GM19467 (cell line): ENCODE measurements around the gene NTMT2.

ENCODE experiments used
- ATAC-seq: cut with Tn5 transposase; IDR thresholded peaks from one replicate; pipeline ENCODE4 v1.9.1; 2021; ENCODE audit warnings: mild to moderate bottlenecking, moderate library complexity; ENCODE audit not compliant: unreplicated experiment

The NTMT2 gene

DNA sequence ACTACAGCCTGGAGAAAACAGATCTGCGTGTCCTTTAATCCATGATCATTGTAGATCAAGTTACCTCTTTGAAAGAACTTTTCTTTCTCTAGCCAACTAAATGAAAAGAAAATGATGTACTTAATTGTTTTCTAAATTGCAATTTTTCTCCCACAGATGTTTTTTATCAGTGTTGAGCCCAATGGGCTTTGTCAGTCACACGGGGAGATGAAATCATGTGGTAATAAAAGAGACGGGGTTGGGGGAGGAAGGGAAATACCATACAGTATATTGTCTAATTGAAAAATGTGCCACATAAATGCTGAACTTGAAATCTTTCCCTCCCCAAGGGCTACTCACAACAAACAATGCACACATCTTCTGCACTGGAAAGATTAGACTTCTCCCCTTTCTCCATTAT lies 58.4 kb downstream of the NTMT2 start:
- ATAC-seq, result no peak

- ATAC-seq, result no peak
Observed at GRCh38 chr1:170205301-170205700, 59.5 kb downstream of the NTMT2 start.

- ATAC-seq, result no peak
Observed at GRCh38 chr1:170209125-170209524, 63.4 kb downstream of the NTMT2 start.

- no peak for ATAC-seq
Observed at GRCh38 chr1:170210142-170210541, 64.4 kb downstream of the NTMT2 start.

- ATAC-seq, result no peak
Observed at GRCh38 chr1:170213596-170213995, 67.8 kb downstream of the NTMT2 start.

DNA sequence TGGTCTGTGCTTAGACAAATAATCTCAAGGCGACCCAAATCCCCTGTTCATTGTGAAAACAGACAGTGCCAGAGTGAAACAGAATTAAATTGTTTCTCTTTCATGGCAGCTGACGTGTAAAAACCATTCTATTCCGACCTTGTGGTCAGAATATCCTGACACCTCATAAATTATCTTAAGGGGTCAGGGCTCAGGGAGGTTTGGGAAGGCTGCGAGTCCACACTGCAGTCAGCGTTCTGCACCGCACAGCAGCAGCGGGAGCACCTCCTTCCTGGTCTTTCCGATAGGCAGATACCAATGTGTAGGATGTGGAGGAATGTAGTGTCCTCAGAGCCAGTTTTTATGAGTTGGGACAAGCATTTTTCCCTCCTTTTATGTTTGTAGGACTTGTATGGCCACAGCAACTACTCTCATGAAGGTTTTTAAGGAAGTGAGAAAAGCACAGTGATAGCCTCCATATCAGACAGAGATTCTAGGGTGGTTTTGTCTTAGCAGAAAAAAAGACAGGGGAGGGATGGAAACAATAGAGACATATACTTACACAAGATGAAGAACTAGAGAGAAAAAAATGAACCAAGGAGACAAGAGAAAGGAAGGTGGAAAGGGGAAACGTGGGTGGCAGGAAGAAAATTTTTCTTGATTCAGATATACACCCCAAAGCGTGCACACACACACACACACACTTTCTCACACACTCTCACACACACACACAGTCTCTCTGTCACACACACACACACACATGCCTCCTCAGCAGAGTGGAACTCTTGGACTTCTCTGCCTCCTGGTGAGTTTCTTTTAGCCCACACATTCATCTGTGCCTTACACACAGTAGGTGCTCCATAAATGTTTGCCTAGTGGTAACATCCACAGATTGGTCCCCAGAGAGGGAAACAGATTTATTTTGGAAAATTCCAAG lies 68.6 kb downstream of the NTMT2 start:
- ATAC-seq, result peak; percentile 79

DNA sequence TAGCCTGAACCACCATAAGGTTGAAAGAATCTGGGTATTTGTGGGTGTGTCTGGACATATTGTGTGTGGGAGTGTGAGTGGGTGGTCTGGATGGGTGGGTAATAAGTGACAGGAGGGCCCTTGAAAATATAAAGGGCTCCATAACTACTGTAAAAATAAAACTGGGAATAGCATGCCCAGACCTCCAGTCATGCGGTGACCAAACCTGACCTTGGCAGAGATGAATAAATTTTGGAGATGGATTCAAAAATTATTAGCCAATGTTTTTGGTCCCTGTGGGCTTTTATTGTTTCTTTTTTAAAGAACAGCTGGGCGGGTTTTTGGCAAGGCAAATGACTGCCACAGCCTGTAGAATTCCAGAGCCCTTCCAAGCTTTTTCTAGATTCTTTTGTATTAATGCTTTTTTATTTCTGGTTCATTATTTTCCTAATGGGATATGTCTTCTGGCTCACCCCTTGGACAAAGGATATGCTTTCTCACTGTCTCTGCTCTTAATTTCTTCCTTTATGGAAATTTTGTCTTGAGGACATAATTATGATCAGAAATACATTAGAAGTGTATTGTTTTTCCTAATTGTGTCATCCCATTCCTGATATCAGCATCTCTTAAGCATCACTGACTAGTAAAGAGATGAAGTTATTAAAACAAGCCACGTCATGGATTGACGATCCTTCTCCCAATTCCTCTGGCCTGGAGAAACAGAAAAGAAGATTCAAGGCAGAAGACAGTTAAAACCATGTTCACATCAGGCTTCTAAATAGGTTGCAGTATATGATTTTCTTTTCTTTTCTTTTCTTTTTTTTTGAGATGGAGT lies 69.5 kb downstream of the NTMT2 start:
- no peak for ATAC-seq

DNA sequence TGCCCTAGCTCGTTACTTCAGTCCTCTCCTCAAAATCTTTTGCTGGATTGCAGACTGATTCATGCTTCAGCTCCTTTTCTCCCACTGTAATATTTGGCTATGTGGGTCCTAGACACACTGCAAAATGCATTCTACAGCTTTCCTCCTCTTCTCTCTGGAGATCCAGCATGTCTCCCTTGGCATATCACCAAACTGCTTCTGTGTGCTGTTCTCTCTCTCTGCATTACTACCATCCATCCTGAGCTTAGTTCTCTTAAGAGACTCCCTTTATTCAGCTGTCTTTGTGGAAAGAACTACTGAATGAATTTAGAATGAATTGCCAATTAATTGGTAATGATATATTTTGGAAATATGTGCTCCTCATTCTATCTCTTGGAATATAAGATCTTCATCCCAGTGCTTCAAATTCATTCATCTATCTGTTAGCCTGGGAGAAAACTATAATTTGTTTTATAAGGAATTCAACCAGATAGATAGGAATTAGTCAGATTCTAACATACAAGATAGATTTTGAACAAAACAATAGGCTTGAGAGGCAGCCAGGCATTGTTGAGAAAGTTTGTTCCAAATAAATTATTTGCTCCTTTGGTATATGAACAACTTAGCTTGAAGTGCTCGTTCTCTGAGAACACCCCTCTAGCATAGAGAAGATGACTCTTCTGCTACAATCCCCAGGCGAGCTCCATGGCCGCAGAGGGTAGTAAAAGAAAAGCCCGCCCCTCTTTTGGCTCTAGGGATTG lies 71.9 kb downstream of the NTMT2 start:
- ATAC-seq, result no peak

GRCh38 chr1:170218257-170218650 lies 72.5 kb downstream of the NTMT2 start:
- ATAC-seq, result no peak
